HG02938 (cell line): Measurements from ENCODE around the gene SRPX2.

Experiments used
- ATAC-seq: cut with Tn5 transposase; IDR thresholded peaks from one replicate; pipeline ENCODE4 v1.9.1; 2021; ENCODE audit warnings: mild to moderate bottlenecking, moderate library complexity; ENCODE audit not compliant: unreplicated experiment

Gene SRPX2

DNA sequence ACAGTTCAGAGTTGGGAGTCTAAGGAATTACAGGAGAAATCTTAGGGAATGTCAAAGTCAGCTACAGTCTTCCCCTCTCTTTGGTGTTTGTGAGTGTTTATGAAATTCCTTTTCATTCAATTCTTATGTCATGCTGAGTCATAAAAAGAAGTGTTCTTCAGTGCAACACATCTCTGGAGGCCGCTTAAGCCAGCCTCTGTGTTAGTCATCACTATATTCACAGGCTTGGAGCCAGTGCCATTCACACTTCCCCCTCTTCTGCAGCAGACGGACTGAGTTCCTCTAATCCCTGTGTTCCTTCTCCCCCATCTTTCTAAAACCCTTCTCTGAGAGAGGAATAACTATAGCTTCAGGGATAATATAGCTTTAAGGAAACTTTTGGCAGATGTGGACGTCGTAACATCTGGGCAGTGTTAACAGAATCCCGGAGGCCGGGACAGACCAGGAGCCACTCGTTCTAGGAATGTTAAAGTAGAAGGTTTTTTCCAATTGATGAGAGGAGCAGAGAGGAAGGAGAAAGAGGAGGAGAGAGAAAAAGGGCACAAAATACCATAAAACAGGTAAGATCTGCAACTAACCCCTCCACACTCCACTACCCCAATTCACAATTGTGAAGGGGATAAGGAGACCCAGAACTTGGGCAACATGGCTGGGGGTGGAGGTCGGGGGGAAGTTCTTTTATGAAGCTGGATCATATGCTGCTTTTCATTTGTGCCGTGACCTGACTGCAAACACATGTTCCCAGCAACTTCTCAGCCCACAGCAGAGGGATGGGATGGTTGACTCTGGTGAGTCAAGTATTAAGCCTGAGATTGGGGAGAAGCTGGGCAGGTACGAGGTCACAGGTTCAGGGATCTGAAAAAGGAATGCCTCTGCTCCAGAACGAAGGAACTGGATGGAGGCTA lies at the start of gene SRPX2:
Gene SRPX2 (plus strand): TSS at position 244 of the 905 bp plus-strand sequence. CDS start 2,124 bp downstream, outside the sequence.
- no peak for ATAC-seq

GRCh38 chrX:100596601-100597000 lies 47.4 kb upstream of the SRPX2 start:
- ATAC-seq: no peak

DNA sequence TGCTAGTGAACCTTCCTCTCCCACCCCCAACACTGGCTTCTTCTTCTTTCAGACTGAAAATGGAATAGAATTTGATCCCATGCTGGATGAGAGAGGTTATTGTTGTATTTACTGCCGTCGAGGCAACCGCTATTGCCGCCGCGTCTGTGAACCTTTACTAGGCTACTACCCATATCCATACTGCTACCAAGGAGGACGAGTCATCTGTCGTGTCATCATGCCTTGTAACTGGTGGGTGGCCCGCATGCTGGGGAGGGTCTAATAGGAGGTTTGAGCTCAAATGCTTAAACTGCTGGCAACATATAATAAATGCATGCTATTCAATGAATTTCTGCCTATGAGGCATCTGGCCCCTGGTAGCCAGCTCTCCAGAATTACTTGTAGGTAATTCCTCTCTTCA lies 44.5 kb upstream of the SRPX2 start:
- ATAC-seq: no peak

- ATAC-seq: no peak
Measured at GRCh38 chrX:100600340-100600739, 43.7 kb upstream of the SRPX2 start.

DNA sequence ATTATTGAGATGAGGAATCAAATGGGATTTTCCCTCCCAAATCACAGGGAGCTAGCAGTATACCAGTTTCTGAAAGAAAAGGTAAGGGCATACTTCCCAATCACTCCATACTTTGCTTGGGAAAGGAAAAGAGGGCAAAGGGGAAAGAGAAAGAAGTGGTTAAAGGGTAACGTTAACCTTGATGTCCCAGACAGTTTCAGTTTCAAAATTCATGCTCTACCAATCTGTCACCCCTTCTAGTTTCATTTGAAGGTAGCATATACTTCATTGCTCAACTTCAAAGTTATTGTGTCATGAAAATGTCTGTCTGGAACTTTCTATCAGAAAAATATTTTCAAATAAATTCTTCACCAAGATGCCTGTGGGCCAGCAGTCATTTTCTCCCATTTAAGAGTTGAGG lies 43.2 kb upstream of the SRPX2 start:
- ATAC-seq: peak; percentile 58

DNA sequence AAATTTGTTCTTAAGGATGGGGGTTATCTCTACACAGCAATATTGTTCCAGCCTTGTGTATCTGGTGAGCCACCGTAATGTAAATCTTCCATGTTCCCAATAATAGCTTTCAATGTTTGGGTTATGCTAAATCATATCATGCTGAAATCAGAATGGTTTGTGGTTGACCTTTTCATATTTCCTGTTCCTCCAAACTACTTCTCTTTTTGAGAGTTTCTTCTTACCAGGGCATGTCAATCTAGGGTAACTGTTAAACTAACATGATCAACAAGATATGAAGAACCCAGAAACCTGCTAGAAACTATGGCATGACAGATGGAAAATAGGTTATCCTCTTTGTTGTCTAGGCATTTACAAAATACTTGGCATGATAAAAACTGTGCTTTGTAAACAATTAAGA lies 37.2 kb upstream of the SRPX2 start:
- no peak for ATAC-seq

- no peak for ATAC-seq
Measured at GRCh38 chrX:100609591-100609990, 34.4 kb upstream of the SRPX2 start.

DNA sequence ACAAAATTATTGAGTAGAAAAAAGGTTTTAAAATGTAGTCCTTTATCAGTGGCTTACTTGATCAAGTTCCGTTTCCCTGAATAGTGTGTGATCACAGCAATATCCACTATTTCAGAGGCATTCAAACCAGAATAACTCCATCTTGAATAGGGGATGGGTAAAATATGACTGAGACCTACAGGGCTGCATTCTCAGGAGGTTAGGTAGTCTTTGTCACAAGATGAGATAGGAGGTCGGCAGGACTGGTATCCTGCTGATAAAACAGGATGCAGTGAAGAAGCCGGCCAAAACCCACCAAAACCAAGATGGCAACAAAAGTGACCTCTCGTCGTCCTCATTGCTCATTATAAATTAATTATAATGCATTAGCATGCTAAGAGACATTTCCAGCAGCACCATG lies 32.0 kb upstream of the SRPX2 start:
- no peak for ATAC-seq

DNA sequence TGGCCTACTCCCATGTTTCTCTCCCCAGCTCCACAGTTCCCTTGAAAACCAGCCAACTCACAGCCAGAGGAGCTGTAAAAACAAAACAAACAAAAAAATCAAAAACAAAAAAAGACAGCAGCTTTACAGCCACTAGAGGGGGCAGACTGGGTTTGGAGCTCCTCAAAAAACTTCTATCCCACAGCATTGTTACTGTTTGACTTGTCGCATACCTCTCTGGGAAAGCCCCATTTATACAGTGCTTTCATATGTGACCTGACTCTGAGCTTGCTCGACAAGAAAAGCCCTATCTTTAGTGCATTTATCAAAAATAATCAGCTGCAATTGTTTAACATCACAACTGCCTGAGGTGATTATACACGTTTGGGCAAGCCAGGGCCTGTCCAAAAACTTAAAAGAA lies 29.0 kb upstream of the SRPX2 start:
- peak; percentile 99 for ATAC-seq

DNA sequence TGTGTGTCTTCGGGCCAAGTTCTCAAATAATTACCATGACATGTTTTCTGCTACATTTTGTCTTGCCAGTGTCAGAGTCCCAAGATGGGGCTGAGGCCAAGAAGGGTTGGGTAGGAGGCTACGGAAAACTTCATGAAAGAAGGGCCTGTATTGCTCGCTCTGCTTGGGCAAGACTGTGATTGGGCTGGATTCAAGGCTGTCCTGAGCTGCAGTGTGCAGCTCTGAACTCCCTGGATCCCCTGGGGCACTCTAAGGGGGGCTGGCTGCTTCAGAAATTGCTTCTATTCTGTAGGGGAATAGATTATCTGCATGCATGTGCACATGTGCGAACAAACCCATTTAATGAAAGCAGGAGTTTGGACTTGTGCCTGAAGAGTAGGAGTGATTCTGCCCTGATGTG lies 21.0 kb upstream of the SRPX2 start:
- no peak for ATAC-seq

- ATAC-seq: peak; percentile 95
Measured at GRCh38 chrX:100625985-100626491, 18.0 kb upstream of the SRPX2 start.

DNA sequence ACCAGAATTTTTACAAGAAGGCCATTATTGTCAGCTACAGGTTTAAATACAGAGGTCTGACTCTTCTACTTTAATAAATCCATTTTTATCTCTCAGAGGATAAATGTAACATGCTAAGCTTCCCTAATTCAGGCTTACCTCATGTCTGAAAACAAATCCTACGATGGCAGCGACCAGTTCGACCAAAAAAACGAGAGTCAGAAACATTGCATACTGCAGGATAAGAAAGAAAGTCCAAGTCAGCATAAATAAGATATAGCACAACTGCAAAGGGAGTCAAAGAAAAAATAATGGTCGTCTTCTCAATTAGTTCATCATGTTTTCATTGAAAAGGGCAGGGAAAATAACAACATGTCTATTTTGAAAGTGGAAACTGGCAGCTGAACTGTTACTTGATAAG lies 9.0 kb upstream of the SRPX2 start:
- ATAC-seq: no peak

DNA sequence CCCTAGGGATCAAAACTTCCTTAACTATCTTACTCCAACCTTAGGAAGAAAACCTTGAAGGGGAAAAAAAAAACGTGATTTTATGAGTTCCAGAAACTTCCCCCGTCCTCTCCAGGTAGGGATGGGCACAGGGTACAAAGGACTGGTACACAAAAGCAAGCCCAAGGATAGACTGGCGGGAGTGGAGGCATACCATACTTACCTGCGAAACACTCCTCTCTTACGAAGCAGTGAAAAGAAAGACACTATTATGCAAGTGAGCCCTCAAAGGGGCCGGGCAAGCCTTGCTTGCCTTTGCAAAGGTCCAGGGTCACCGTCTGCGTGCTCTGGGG lies 8.0 kb upstream of the SRPX2 start:
- no peak for ATAC-seq

DNA sequence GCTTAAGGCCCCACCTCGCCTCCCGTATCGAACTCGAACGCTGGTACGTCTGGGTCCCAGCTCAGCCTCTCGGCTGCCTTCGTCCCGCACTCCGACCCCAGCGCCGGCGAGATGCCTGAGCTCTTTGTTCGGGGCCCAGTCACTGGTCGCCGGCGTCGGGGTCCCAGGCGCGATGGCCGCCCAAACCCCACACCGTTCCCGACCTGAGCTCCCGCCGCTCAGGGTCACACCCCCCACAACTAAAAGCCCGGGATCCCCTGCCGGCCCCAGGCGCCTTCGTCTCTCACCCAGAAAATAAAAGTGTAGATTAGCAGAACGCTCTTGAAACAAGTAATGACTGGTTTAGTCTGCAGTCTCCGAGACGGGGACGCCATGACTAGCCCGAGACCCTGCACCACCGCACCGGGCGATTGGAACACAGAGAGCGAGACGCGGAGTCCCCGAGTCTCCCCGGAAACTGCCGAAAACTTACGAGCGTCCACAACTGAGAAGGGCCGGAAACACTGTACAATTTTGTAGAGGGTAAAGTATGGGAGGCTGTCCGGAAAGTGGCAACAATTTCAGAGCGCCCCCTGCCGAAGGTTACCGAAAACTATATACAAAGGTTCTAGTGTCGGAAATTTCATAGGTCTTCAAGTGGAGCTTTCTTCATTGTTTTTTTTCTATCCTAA lies 7.5 kb upstream of the SRPX2 start, which contains the start of gene TSPAN6:
Gene TSPAN6 (minus strand): TSS at position 486 of the 671 bp plus-strand sequence. CDS start 112 bp downstream, at position 374.
- peak; percentile 99 for ATAC-seq

DNA sequence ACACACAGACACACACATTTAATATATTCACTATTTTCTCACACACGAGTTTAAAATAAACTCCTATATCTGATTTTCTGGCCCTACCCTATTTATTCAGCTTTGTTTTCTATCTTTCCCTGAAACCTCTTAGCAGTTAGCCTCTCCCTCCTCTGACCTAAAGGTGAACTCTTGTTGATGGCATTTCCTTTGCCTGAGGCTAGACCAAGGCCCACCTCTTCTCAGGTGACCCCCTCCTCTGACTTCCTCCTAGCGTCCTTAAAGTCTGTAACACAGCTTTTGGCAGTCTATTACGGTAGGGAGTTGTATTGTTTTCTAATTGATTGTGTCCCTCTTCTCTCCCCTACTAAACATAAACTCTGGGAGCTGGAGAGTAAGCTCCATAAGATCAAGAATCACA lies 1.7 kb upstream of the SRPX2 start:
- no peak for ATAC-seq

GRCh38 chrX:100643212-100643611 lies 787 bp upstream of the SRPX2 start:
- no peak for ATAC-seq

GRCh38 chrX:100645106-100645505 lies 1.1 kb downstream of the SRPX2 start:
- no peak for ATAC-seq

GRCh38 chrX:100647095-100647494 lies 3.1 kb downstream of the SRPX2 start:
- ATAC-seq: no peak

DNA sequence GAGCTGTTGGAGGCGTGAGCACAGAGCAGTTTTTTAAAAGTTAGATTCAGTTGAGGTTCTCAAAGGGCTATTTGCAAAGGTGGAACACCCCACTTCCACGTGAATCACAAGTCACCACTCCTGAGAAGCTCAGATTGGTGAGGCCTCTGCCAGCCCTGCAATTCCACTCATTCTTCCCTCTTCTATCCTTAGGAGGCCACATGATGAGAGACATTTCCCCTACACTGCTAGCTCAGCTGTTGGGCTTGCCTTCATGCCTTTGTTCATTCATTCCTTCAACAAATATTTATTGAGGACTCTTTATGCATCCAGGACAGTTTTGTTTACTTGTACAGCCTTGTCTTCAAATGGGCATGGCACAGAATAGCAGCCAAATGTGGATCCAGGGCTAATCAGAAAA lies 3.7 kb downstream of the SRPX2 start:
- ATAC-seq: no peak

DNA sequence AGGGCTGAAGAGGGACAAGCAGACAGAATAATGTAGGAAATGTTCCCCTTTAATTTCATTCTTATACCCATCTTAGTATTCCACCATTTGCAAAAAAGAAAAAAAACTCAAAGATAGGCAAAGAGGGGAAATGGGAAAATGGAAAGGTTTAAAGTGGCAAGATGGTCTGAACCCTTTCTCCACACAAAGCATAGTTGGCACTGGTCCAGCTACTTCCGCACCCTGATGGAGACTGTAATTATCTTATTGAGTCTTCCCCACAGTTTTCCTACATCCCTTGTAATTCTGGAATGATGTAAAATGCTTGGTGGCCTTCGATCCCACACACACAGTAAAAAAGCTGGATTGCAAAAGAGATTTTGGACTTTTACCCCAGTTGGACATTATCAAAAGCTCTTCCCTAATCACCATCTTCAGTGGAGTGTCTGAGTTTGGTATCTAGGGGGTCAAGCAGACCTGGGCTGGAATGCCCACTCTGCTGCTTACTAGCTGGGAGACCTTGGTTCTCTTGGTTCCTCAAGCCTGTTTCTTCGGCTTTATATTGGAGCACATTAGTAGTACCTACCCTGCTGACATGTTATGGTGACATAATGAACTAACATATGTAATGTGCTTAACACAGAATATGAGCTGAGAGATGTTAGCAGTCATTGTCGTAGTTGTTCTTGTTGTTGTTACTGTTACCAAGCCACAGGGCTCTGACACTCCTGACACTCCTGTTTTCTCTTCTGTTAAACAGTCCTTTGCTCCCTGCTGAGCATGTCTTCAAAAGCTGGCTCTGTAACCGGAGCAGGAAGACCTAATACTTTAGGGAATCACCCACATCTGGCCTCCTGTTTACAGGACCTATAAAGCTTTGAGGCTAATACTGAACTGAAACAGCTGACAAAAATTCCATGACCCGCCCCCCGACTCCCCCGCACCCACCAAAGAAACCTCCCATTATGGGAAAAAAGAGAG lies 4.7 kb downstream of the SRPX2 start:
- ATAC-seq: no peak
